CD4-positive, alpha-beta T cell treated with Interleukin-2 at 100 ng/mL for 4 hours (primary cell): ENCODE data around the gene ELMO3.
A peak's percentile ranks its signal among the peaks of the same experiment; 100 is the strongest.

Experiments used
- DNase-seq: peaks from one replicate; pipeline ENCODE4 v3.0.0-alpha.2; 2020; ENCODE audit warnings: low spot score

ELMO3 gene

DNA sequence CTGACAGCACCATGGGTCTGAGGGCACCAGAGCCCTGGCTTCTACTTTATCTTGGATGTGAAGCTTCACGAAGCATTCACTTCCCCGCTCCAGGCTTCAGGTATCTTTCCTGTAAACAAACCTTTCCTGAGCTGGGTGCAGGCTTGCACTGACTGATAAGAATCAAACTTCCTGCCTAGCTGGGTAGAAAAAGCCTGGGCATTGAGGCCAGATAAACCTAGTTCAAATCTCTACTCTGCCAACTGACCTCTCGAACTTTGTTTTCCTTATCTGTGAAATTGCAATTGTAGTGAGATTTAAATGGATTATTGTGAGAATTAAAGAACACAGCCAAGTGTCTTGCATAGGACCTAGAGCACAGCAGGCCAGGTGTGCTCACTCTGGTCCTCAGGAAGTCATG is 25.1 kb downstream of the ELMO3 start:
- DNase-seq: no peak

DNA sequence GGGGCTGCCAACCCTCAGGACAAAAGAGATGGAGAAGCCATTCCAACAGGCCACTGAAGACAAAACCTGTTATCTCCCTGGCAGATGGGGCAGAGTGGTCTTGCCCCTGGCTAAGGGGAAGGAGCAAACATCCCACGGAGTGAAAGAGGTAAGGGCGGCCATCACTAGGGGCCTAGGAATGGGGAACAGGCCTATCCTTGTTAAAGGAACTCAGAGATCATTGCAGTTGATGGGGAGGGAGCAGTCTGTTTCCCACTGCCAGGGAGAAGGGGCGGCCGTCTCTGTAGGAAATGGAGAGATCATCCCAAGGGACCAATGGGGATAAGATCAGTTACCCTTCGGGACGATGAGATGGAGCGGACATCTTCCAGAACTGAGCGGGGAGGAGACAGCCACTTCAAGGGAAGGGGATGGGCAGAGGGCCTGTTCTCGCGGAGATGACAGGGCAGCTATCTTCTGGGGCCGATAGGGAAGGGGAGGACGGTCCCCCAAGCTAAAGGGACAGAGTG is 27.4 kb downstream of the ELMO3 start:
- DNase-seq: no peak

DNA sequence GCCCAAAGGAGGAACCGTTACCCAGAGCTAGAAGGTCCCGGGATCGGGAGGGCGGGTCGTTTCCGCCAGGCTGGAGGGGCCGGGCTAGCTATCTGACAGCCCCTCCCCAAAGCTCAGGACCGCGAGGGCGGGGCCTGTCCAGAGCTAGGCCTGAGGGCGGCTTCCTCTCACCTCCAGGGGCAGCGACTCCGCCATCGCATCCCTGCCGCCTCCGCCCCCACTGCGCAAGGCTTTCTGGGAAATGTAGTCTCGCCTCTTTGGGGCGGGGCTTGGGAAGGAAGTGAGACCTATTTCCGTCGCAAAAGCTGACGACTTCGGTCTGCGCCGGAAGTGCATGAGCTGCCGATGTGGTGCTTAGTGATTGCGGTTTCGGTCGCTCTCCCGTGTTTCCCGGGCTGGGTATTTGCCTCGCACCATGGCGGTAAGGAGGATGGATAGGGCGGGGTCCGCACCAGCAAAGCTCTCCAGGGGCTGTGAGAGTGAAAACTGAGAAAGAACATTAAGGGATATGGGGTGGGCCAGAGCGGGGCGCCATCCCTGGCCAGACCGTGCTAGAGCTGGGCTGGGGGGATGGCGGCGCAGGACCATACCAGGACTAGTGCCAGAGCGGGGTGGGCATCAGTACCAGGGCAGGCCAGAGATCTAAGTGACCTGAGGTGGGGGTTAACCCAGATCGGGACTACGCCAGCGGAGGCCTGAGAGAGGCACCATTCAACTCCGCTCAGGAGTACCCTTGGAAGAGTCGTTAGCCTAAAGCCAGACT is 28.1 kb downstream of the ELMO3 start, which contains the start of gene TMEM208:
Gene TMEM208, plus strand, starts transcription at position 327 of the 763 bp plus-strand sequence. Its CDS starts 89 bp downstream, at position 416.
- DNase-seq: peak; percentile 98

DNA sequence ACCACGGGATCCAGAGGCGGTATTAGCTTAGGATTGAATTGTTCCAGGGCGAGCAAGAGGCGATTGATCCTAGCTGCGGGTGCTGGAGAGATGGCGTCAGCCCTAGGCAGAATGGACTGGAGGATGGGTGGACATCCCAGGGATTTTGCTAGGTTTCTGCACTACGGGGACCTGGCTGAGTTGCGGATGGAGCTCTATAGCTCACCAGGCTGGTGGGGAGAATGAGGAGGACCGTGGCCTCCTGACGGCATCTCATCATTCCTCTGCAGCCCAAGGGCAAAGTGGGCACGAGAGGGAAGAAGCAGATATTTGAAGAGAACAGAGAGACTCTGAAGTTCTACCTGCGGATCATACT is 28.6 kb downstream of the ELMO3 start:
- no peak for DNase-seq

DNA sequence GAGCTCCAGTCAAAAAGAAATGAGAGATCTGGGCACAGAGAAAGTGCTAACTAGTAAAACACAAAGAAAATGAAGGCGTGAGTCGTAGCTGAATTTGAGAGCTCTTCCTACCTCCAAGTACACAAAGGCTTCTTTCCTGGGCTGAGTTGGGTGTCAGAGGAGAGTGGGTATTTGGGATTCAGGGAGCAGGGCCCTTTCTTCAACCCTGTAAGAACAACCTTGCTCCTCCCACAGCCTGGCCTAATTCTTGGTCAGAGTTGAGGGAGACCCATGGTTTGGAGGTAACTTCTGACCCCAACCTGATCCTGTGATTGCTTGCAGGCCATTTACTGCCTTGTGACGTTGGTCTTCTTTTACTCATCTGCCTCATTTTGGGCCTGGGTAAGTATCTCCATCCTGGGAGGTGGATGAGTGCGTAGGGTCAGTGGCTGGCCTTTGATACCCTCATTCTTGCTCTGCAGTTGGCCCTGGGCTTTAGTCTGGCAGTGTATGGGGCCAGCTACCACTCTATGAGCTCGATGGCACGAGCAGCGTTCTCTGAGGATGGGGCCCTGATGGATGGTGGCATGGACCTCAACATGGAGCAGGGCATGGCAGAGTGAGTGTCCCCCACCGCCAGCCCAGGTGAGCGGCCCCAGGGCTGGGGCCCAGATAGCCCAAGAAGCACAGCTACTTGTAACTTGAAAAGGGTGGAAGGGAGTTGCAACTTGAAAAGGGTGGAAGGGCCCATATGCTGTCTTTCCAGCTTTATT is 29.3 kb downstream of the ELMO3 start:
- no peak for DNase-seq

DNA sequence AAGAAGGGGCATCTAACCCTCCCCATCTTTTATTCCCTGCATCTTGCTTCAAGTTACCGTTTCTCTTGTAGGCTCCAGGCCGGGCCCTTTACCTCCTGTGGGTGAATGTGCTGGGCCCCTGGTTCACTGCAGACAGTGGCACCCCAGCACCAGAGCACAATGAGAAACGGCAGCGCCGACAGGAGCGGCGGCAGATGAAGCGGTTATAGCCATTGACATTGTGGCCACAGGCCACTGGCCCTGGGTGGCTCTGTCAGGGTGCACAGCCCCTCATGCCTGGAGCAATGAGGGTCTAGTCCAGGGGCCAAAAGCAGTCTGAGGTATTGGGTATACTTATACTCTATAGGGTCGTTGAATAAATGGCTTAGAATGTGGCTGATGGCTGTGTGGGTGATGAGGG is 30.0 kb downstream of the ELMO3 start:
- DNase-seq: no peak

DNA sequence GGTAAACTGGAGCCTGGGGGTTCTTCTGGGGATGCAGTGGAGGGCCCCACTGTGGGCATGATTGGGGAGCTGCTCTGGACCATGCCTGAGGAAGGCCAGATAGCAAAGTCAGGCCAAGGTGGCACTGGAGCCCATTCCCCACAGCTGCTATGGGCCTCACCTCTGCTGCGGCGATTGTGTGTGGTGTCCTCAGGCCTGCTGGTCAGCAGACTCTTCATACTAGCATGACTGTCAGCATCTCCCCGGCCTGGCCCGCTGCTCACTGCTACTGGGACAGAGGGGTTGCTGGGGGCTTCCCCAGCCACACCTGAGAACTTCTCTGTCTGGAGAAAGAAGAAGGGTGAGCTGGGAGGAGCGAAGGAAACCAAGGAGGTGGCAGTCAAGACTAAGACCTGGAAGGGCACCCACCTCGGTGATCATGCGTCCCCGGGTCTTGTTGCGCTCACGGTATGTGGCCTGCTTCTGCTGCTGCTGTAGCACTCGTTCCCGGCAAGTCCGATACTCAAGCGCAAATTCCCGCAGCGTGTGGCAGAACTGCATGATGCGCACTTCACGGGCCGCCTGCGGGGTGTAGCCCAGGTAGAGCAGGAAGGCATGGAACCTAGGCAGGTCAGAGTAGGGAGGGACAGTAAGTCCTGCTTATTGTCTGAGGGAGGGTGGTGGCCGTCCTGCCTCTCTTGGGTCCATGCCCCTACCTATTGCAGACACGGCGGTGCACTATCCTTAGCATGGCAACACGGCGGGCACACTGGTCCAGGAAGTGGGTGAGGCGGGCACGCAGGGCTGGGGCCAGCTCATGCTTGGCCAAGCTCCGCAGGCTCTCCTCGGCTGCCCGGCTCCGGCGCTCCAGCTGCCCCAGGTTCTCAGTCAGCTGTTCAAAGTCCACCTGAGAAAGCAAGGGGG is 31.2 kb downstream of the ELMO3 start:
- no peak for DNase-seq

DNA sequence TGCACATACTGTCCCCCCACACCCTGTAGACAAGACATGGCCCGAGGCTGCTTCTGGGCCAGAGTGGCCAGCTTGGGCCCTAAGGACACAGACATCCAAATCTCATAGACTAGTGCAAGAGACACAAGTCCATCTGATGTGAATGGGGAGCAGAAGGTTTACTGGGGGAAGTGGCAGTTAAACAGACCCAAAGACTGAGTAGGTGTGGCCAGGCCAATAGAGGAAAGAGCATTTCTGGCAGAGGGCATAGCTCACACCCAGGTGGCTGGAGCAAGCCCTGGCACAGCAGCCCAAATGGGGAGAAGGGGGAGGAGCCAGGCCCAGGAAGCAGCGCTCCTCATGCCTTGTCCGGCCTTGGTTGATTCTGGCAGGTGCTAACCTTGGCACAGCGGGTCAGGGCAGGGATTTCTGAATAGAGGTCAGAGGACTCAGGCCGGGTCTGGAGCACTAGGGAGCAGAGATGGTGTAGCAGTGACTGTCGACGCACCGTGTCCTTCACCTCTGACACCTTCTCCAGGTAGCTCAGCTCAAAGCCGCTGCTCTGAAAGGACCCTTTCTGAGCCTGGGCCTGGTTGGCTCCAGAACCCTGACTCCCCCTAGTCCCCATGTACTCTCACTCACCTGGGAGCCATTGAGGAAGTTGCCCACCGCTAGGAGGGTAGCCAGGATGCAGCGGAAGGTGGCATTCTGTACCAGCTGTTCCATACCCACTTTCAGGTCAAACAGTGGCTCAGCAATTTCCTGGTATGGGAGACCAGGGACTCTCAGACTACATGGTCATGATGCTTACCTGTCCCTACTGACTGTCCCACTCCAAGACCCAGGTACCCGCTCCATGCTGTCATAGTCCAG is 32.1 kb downstream of the ELMO3 start:
- DNase-seq: no peak

DNA sequence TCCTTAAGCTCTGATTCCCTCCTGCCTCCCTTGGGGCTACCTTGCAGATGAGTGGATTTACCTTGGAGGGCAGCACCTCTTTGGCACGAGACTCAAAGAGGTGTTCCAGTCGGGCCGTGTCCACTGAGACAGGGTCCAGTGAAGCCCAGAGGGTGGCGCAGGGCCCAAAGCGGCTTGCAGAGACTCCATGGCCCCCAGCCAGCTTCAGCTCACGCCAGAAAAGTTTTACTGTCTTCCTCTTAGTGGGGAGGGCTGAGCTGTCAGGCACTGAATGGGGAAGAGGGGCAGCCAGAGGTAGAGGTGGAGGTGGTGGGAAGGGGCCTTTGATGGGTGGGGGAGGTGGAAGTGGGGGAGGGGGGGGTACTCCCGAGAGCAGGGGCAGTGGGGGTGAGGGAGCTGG is 34.7 kb downstream of the ELMO3 start:
- DNase-seq: no peak

DNA sequence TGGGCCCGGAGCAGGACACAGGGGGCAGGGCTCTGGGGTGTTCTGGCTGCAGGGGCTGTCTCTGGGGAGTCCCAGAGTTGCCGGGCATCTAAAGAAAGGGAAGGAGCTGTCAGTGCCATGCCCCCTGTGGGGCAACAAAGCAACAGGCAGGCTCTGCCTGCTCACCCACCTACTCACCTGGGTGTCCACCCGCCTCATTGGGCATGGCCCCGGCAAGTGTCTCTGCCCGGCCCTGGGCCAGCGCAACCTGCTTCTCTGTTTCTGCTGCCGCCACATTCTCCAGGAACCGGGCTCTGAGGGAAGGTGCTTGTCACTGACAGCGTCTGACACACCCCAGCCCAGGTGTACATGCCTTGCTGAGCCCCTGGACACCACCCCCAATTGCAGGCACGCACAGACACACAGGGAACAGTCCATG is 35.3 kb downstream of the ELMO3 start:
- no peak for DNase-seq

DNA sequence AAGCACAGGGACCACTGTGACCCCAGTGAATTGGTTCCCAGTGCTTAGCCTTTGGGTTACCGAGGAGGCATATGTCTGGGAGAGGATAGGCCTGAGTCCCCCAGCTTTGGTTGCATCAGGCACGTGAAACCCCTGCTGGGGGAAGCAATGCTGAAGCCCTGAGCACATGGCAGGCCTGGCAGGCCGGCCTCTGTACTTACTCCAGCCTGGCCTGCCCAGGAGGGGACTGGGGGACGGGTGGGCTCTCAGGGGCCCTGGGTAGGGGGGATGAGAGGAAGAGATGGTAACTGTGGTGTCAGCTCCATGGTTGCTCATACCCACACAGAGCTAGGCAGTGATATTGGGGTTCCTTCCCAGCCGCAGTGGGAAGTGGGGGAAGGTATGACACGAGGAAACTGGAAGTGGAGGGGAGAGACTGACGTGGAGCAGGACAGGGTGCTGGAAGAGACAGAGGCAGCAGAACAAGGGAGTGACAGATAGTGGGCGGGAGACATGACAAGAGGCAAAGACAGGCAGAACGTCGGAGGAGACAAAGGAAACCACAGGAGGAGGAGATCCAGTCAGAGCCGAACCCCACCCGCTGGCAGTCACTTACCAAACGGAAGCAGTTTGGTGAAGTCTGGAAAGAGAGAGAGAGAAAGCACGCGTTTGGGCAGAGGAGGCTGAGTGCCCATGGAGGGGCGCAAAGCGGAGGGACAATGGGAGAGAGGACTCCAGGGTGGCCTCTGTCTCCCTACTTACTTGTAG is 37.1 kb downstream of the ELMO3 start:
- peak; percentile 73 for DNase-seq

DNA sequence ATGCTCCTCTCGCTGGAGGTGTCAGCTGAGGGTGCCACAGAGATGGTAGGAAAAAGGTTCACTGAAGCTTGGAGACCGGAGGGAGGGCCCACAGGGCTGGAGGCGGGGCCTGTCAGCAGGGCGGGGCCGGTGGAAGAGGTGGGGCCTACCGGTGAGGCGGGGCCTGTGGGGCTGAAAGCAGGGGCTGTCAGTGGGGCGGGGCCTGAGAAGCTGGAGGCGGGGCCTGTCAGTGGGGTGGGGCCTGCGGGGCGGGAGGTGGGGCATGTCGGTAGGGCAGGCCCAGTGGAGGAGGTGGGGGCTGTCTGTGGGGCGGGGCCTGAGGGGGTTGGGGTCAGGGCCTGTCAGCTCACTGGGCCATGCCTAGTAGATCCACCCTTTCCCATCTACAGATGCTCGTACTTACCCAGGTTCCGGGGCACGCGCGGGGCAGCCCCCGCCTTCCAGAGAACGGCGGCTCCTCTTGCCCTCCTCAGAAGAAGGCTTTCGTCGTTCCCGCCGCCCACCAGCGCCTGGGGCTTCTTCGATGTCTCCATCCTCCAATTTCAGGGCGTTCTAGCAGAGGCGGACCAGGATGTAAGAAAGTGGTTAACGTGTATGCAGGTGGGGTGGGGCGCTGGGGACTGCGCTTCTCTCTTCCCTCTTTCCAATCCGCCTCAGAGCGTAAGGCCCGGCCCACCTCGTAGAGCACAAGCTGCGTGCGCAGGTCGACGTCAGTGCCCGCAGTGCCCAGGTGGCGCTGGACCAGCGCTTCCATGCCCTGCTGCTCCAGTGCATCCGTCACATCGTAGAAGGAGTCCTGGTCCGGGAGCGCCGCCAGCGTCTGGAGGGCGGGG is 37.8 kb downstream of the ELMO3 start:
- peak; percentile 75 for DNase-seq

DNA sequence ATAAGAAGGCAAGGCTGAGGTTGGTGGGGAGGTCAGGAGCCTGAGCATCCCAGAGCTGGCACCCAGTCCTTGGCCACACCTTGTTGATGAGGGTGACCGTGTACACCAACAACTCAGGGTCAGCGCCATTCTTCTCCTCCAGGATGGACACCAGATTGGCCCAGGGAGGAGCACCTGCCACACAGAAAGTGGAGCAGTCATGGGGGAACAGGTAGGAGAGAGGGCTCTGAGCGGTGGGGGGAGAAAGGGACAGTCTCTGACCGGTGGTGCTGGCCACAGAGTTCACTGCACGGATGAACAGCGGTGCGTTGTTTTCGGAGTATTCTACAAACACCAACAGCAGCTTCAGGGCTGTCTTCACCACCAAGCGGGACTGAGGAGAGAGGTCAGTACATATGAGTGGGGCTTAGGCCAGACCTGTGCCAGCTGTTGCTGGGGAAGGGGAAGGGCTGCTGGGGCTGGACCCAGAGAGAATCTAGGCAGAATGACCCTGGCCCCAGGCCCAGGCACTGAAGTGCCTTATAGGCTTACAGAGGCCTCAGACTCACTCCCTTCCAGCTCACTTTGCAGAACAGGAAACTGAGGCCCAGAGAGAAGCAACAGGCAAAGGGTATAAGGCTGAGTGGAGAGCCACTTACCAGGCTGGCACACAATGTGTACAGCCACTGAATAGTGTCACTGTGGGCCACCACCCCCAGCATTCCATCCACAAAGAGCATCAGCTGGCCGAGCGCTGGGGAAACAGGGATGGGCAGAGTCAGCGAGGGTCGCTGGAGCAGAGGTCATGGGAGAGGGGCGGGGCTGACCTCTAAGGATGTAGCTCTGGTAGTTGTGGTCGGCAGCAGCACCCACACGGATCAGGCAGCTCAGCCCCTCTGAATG is 38.7 kb downstream of the ELMO3 start:
- DNase-seq: no peak

DNA sequence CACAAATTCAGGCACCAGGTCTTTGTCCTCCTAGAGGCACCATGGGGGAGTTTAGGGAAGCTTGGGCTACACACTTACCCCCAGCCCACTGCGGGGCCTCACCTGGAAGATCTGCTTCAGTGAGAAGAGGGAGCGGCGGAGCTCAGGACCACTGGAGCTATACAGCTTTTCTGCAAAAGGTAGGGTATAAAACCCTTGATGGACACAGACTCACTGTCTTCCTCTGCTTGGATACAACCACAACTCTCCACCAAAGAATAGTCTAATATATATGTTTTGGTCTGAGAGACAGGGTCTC is 39.3 kb downstream of the ELMO3 start:
- DNase-seq: no peak

DNA sequence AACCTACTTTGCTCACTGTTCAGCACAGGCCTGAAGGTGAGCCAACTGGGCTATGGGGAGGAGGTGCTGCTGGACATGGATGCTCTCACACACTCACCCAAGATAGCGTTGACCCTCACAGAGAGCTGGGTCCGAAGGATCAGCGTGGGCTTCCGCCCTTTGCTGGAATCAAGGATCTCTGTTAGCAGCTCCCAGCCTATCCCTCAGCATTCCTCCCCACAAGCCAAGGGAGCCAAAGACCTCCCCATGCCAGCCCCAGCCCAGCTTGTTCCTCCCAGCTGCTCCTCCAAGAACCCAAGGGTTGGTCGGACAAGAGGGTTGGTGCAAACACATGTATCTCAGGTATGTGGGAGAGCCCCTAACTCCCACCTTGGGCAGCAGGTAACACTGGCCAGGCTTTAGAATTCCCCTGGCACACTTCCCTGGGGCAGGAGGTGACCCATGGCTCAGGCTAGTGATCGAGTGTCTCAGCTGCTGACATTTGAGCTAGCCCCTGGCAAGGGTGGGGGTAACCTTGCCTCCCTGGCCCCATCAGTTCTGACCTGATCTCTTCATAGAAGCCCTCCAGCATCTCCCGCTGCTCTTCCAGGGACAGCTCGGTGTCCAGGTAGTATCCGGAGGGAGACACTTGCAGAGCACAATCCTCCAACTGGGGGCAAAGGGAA is 40.0 kb downstream of the ELMO3 start:
- DNase-seq: no peak

DNA sequence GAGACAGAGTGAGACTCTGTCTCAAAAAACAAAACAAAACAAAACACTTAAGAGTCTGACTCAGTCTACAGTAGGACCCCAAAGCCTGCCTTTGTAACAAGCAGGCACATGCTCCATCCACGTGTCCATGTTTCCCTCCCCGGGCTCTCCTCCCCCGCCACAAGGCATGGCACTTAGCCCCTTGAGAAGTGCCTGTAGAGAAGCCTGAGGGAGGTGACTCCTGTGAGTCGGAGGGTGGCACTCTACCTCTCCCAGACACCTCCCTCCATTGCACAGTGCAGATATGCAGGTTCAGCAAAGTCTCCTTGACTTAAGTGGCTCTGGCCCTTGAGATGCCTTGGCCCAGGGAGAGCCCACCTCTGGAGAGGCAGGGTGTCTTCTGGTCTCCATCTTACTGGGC is 41.6 kb downstream of the ELMO3 start:
- DNase-seq: no peak

DNA sequence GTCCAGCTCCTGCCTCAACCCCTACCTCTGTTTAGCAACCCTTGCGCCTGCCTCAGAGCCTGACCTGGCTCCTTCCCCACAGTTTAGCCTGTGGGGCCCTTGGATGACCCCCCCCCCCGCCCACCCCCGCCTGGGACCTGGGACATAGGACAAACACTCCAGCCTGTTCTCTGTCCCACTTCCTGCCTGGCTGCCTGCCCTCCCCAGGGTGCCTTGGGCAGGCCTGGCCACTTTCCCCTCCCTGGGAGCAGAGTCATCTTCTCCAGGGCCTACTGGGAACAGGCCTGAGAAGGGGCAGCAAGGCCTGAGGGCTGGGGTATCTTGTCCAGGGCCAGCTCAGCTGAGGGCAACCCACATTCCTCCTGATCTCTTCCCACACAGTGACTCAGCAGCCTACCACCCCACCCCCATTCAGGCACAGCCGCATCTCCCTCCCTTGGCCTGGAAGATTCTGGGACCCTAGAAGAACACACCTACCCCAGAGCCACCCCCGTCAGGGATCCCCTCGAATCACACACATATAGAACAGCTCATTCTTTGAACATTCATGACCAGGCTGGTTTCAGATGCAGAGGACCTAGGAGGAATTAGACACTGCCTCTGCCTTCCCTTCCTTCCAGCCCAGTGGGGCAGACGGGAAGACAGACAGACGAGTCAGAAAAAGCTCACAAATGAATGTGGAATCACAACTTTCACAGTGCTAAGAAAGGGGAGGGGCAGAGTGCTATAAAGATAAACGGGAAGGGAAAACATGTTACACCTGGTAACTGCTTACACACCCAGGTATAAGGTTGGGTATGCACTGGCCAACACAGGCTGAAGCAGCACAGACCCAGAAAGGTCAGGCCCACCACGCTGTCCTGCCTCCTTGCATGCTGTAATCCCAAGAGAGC is 42.3 kb downstream of the ELMO3 start:
- no peak for DNase-seq
